H9 (cell line): Measurements from ENCODE around the gene LRRC28. TPM values are rescaled to one million over a fixed set of nuclear protein-coding genes. Genes with fewer than 3 reads are reported as not detected.

Source experiments
- DNase-seq: peaks from one replicate; pipeline ENCODE4 v3.0.0-alpha.2; 2017
- H2AFZ ChIP-seq: one replicate; pipeline ENCODE4 v1.6.1; 2013; ENCODE audit warnings: mild to moderate bottlenecking, low read length, control low read depth, moderate library complexity
- H2AK5ac ChIP-seq: 2 replicates; pipeline ENCODE4 v1.6.1; 2013; ENCODE audit warnings: low read length, control low read depth, mixed read lengths; ENCODE audit not compliant: insufficient read length
- H2BK120ac ChIP-seq: one replicate; pipeline ENCODE4 v1.6.1; 2013; ENCODE audit warnings: low read depth, mild to moderate bottlenecking, low read length, control low read depth, inconsistent platforms; ENCODE audit not compliant: poor library complexity, severe bottlenecking
- H2BK12ac ChIP-seq: 2 replicates; pipeline ENCODE4 v1.6.1; 2013; ENCODE audit warnings: low read length, control low read depth, mixed read lengths, low read depth; ENCODE audit not compliant: insufficient read length
- H2BK15ac ChIP-seq: 2 replicates; pipeline ENCODE4 v1.6.1; 2013; ENCODE audit warnings: low read depth, low read length, control low read depth
- H2BK20ac ChIP-seq: one replicate; pipeline ENCODE4 v1.6.1; 2013; ENCODE audit warnings: low read depth, mild to moderate bottlenecking, low read length, control low read depth, inconsistent platforms; ENCODE audit not compliant: poor library complexity, severe bottlenecking
- H2BK5ac ChIP-seq: 2 replicates; pipeline ENCODE4 v1.6.1; 2013; ENCODE audit warnings: low read length, control low read depth, mixed read lengths; ENCODE audit not compliant: insufficient read length
- H3K14ac ChIP-seq: 2 replicates; pipeline ENCODE4 v1.6.1; 2013; ENCODE audit warnings: low read length, control low read depth; ENCODE audit not compliant: insufficient read depth
- H3K18ac ChIP-seq: 2 replicates; pipeline ENCODE4 v1.6.1; 2013; ENCODE audit warnings: low read depth, mild to moderate bottlenecking, mixed read lengths, low read length, control low read depth; ENCODE audit not compliant: insufficient read length
- H3K23ac ChIP-seq: 2 replicates; pipeline ENCODE4 v1.6.1; 2013; ENCODE audit warnings: low read length, control low read depth, mixed read lengths, low read depth; ENCODE audit not compliant: insufficient read length
- H3K23me2 ChIP-seq: 2 replicates; pipeline ENCODE4 v1.6.1; 2013; ENCODE audit warnings: low read depth, mild to moderate bottlenecking, mixed read lengths, low read length, control low read depth; ENCODE audit not compliant: insufficient read length, poor library complexity, severe bottlenecking
- H3K27ac ChIP-seq: 2 replicates; pipeline ENCODE4 v1.5.1; 2013; ENCODE audit warnings: low read length, control low read depth, mixed read lengths, low read depth; ENCODE audit not compliant: insufficient read length
- H3K27me3 ChIP-seq: 2 replicates; pipeline ENCODE4 v1.6.1; 2013; ENCODE audit warnings: low read length, control low read depth, inconsistent platforms; ENCODE audit not compliant: insufficient read depth
- H3K4ac ChIP-seq: 2 replicates; pipeline ENCODE4 v1.6.1; 2013; ENCODE audit warnings: low read depth, mild to moderate bottlenecking, control low read depth, inconsistent platforms, low read length, moderate library complexity
- H3K4me1 ChIP-seq: 2 replicates; pipeline ENCODE4 v1.6.1; 2013; ENCODE audit warnings: low read length, control low read depth, inconsistent platforms; ENCODE audit not compliant: insufficient read depth
- H3K4me2 ChIP-seq: 2 replicates; pipeline ENCODE4 v1.6.1; 2013; ENCODE audit warnings: low read length, control low read depth, mixed read lengths; ENCODE audit not compliant: insufficient read length, insufficient read depth
- H3K56ac ChIP-seq: 2 replicates; pipeline ENCODE4 v1.6.1; 2013; ENCODE audit warnings: low read depth, mild to moderate bottlenecking, mixed read lengths, low read length, control low read depth; ENCODE audit not compliant: insufficient read length
- H3K79me1 ChIP-seq: 2 replicates; pipeline ENCODE4 v1.6.1; 2013; ENCODE audit warnings: low read depth, mild to moderate bottlenecking, moderate library complexity, low read length, control low read depth, inconsistent platforms; ENCODE audit not compliant: insufficient read depth, poor library complexity, severe bottlenecking
- H3K79me2 ChIP-seq: 2 replicates; pipeline ENCODE4 v1.6.1; 2013; ENCODE audit warnings: low read length, control low read depth, inconsistent platforms; ENCODE audit not compliant: insufficient read depth
- H3K9ac ChIP-seq: 2 replicates; pipeline ENCODE4 v1.6.1; 2013; ENCODE audit warnings: low read length, control low read depth, mixed read lengths; ENCODE audit not compliant: insufficient read length; ENCODE audit errors: extremely low read depth
- H3K9me3 ChIP-seq: one replicate; pipeline ENCODE4 v1.6.1; 2013; ENCODE audit warnings: low read depth, low read length, inconsistent platforms; ENCODE audit not compliant: control insufficient read depth
- H3T11ph ChIP-seq: one replicate; pipeline ENCODE4 v1.6.1; 2013; ENCODE audit warnings: mild to moderate bottlenecking, low read length, control low read depth, inconsistent platforms
- H4K20me1 ChIP-seq: one replicate; pipeline ENCODE4 v1.6.1; 2013; ENCODE audit not compliant: control insufficient read depth, insufficient read length, insufficient read depth
- H4K5ac ChIP-seq: 2 replicates; pipeline ENCODE4 v1.6.1; 2013; ENCODE audit warnings: low read depth, mild to moderate bottlenecking, mixed read lengths, low read length, control low read depth; ENCODE audit not compliant: insufficient read length
- H4K8ac ChIP-seq: replicated peaks from 2 replicates; pipeline ENCODE4 v1.6.1; 2013; ENCODE audit warnings: low read length, control low read depth, mixed read lengths, low read depth; ENCODE audit not compliant: insufficient read length
- H4K91ac ChIP-seq: 2 replicates; pipeline ENCODE4 v1.6.1; 2013; ENCODE audit warnings: low read depth, mild to moderate bottlenecking, moderate library complexity, mixed read lengths, low read length, control low read depth; ENCODE audit not compliant: insufficient read length
- H3K27ac Mint-ChIP-seq, 3 experiments: 2 replicates in 2 of 3; 3 replicates in 1 of 3; pipeline ENCODE4 v1.8.0; 2020 to 2021; ENCODE audit warnings: mixed read lengths in 3 of 3, mild to moderate bottlenecking in 1 of 3, moderate library complexity in 1 of 3
- H3K27me3 Mint-ChIP-seq: 2 replicates; pipeline ENCODE4 v1.8.0; 2021; ENCODE audit warnings: low read depth, mild to moderate bottlenecking, moderate library complexity, mixed read lengths
- H3K36me3 Mint-ChIP-seq, 3 experiments: 2 replicates in 2 of 3; 3 replicates in 1 of 3; pipeline ENCODE4 v1.8.0; 2020 to 2021; ENCODE audit warnings: low read depth in 3 of 3, mixed read lengths in 3 of 3; ENCODE audit not compliant: insufficient read depth in 1 of 3
- H3K4me1 Mint-ChIP-seq, 2 experiments: 2 replicates each; pipeline ENCODE4 v1.8.0; 2020; ENCODE audit warnings: mixed read lengths in 2 of 2
- H3K4me3 Mint-ChIP-seq, 2 experiments: 2 replicates in 1 of 2; 3 replicates in 1 of 2; pipeline ENCODE4 v1.8.0; 2020 to 2021; ENCODE audit warnings: mild to moderate bottlenecking in 2 of 2, mixed read lengths in 2 of 2, moderate library complexity in 1 of 2
- H3K9me3 Mint-ChIP-seq, 2 experiments: 2 replicates in 1 of 2; 3 replicates in 1 of 2; pipeline ENCODE4 v1.8.0; 2020; ENCODE audit warnings: mild to moderate bottlenecking in 2 of 2, mixed read lengths in 2 of 2, moderate library complexity in 1 of 2
- whole genome bisulfite sequencing: extraction: QIAGEN DNeasy Blood & Tissue Kit; methylation state at CpG from one replicate; pipeline ENCODE4 v1.1.7; 2013; ENCODE audit warnings: missing lambda C conversion rate, low lambda C conversion rate, mixed read lengths; ENCODE audit not compliant: insufficient read length; ENCODE audit errors: extremely low coverage; 5-methylcytosine and 5-hydroxymethylcytosine counted together
- total RNA-seq: library from RNA; stranded (reverse); gene quantifications from 2 replicates; pipeline ENCODE4 v1.2.1, GENCODE V29; 2021
- TF ChIP-seq, protein P1 (sequence below): fragments of 200-600 bp; sonication (generic); conservative IDR thresholded peaks from 3 replicates; pipeline ENCODE4 v1.8.0; 2021; ENCODE audit warnings: antibody characterized with exemption, mild to moderate bottlenecking

LRRC28 gene
- total RNA-seq, 1 experiment from 2014 or later = 17.6 TPM

DNA sequence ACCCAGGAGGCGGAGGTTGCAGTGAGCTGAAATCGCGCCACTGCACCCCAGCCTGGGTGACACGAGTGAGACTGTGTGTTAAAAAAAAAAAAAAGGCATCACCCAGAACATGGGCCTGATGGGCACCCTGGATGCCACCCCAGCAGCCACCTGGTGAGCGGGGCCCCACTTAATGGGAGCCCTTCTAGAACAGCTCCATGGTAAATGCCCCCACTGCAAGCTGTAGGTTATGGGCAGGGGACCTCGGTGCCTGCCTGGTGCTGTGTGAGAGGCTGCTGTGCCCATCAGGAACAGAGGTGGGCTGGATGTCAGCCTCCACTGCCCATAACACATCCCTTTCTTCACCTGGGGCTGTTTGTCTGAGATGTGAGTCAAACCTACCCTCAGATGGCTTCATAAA, 158.3 kb downstream of the LRRC28 start:
- no peaks in the 10 kb centered on the region for H3K23me2 ChIP-seq
- no peak overlapping the region for H3K18ac ChIP-seq
- H3K27me3 ChIP-seq = no peaks in the 10 kb centered on the region
- no peak overlapping the region for H3K23ac ChIP-seq
- Mint-ChIP-seq H3K4me3 (no peak overlapping the region), H3K4me1 (no peaks in the 10 kb centered on the region; a peak in 1 of 4 replicates), H3K27me3 (no peaks in the 10 kb centered on the region), H3K9me3 (no peaks in the 10 kb centered on the region; a peak in 2 of 5 replicates), H3K27ac (no peak overlapping the region), H3K36me3 (no peaks in the 10 kb centered on the region)
- H2BK120ac ChIP-seq = no peak overlapping the region
- no peak overlapping the region for H3K4me2 ChIP-seq
- no peaks in the 10 kb centered on the region for H3K79me1 ChIP-seq
- WGBS = no CpG with 5 or more reads among the region's 6 CpGs
- H3K9me3 ChIP-seq = no peaks in the 10 kb centered on the region
- no peak overlapping the region for H2AFZ ChIP-seq
- no peak overlapping the region for H2BK20ac ChIP-seq
- H4K8ac ChIP-seq = no peak overlapping the region
- no peak overlapping the region for H3K56ac ChIP-seq
- H2BK12ac ChIP-seq = no peak overlapping the region
- H3K14ac ChIP-seq = no peak overlapping the region
- H2AK5ac ChIP-seq = no peak overlapping the region
- H3K4ac ChIP-seq = no peak overlapping the region
- TF ChIP-seq, protein P1, sequence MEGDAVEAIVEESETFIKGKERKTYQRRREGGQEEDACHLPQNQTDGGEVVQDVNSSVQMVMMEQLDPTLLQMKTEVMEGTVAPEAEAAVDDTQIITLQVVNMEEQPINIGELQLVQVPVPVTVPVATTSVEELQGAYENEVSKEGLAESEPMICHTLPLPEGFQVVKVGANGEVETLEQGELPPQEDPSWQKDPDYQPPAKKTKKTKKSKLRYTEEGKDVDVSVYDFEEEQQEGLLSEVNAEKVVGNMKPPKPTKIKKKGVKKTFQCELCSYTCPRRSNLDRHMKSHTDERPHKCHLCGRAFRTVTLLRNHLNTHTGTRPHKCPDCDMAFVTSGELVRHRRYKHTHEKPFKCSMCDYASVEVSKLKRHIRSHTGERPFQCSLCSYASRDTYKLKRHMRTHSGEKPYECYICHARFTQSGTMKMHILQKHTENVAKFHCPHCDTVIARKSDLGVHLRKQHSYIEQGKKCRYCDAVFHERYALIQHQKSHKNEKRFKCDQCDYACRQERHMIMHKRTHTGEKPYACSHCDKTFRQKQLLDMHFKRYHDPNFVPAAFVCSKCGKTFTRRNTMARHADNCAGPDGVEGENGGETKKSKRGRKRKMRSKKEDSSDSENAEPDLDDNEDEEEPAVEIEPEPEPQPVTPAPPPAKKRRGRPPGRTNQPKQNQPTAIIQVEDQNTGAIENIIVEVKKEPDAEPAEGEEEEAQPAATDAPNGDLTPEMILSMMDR = no peak
- no peaks in the 10 kb centered on the region for H4K20me1 ChIP-seq
- H3T11ph ChIP-seq = no peak overlapping the region
- no peak overlapping the region for H4K5ac ChIP-seq
- no peak overlapping the region for H2BK15ac ChIP-seq
- no peaks in the 10 kb centered on the region for H3K79me2 ChIP-seq
- H3K9ac ChIP-seq = no peak overlapping the region
- H2BK5ac ChIP-seq = no peak overlapping the region
- DNase-seq = no peak
- no peak overlapping the region for H3K27ac ChIP-seq
- H3K4me1 ChIP-seq = no peaks in the 10 kb centered on the region
- H4K91ac ChIP-seq = no peak overlapping the region
